IMR-90 (cell line): ENCODE data around the gene C9orf57.

Experiments
- CTCF ChIP-seq: conservative IDR thresholded peaks from 2 replicates; pipeline ENCODE4 v1.5.1; 2012; ENCODE audit warnings: mild to moderate bottlenecking, low read depth, low read length, improper control_type of control experiment
- MAZ ChIP-seq: IDR thresholded peaks from 2 replicates; pipeline ENCODE4 v1.6.1; 2012; ENCODE audit warnings: low read depth, mild to moderate bottlenecking, low read length, improper control_type of control experiment, moderate library complexity, borderline replicate concordance

GRCh38 chr9:72082536-72082935 is 22.1 kb upstream of the C9orf57 start:
- TF ChIP-seq MAZ (no peak), CTCF (no peak)
